IPS-NIHi11 (cell line): Measurements from ENCODE around the gene IQCE.
A peak's percentile ranks its signal among the peaks of the same experiment; 100 is the strongest.

Experiments
- DNase-seq: peaks from one replicate; pipeline ENCODE4 v3.0.0; 2012; ENCODE audit warnings: mixed read lengths, low spot score

IQCE gene

DNA sequence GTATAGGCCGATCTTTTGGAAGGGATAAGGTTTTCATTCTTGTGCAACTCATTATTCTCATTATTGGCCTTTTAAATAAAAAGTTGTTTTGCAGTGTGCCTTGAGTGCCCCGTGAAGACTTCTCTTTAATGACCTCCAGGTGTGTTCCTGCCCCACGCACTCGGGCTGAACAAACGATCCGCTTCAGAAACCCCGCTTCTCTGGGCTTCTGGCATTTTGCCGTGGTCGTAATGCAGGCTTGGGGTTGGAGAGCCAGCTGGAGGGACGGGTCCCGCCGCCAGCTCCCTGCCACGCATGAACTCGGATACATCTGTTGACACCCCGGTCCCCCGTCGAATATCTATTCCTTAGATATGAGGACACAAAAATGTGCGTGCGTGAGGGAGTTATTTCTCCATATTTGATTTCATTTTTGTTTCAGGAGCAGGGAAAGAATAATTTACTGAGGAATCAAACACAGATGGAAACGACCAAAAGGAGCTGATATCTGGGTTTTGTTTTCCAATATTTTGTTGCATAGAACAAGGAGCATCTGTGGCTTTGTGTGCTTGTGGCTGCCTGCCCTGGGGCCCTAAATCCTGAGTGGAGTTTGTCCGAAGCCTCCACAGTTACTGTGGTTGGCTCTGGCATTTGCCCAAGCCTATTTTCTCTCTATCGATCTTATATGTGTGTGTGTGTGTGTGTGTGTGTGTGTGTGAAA is 56.0 kb downstream of the IQCE start:
- DNase-seq, result no peak

- no peak for DNase-seq
Observed at GRCh38 chr7:2616387-2617324, 57.9 kb downstream of the IQCE start.

DNA sequence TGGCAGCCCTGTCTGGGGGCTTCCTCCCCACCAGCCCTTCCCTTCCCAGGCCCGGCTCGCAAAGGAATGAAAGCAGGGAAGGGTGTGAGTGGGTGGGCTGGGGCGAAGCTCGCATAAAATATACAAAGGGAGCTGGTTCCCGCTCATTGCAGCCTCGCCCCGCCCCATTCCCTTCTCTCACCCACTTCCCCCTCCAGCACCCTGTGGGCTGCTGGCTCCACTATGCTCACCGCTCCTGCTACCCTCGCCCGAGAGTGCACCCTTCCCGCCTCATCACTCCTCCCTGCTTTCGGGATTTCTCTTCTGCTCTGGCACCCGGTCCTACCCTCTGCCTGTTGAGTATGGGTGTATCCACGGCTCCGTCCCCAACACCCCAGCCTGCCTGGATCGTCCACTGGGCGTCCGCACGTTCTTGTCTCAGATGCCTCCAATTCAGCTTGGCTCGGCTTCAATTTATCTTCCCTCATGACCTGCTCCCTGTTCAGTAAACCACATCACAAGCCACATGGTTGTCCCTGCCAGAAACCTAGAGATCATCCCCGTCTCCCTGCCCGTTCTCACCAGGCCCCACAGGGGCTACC is 58.6 kb downstream of the IQCE start:
- no peak for DNase-seq

- no peak for DNase-seq
Observed at GRCh38 chr7:2619116-2619515, 60.3 kb downstream of the IQCE start.

DNA sequence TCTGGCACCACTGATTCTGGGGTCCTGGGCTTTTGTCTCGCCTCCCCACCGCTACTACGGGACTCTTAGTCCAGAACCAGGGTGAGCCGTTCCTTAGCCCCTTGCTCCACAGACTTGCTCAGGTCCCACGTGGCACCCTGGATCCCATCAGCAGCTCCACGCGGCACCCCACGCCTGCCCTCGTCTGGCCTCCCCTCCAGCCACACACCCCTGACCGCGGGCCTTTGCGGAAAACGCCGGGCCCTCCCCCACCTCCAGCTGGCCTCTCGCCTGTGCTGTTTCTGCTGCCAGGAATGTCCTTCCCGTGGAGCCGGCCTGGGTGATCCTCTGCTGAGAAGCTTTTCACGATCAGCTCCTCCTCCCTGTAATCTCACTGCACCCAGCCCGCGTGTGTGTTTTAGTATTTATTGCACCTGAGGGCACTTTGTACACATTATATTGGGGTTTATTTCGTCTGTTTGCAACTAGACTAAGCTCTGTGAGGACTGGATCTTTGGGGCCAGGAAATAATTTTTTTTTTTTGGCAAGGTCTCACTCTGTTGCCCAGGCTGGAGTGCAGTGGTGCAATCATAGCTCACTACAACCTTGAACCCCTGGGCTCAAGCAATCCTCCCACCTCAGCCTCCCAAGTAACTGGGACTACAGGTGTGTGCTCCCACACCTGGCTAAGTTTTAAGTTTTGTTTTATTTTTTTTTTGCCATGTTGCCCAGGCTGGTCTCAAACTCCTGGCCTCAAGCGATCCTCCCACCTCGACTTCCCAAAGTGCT is 62.5 kb downstream of the IQCE start:
- no peak for DNase-seq

GRCh38 chr7:2621948-2622640 is 63.3 kb downstream of the IQCE start:
- peak; percentile 65 for DNase-seq

- no peak for DNase-seq
Observed at GRCh38 chr7:2622869-2623697, 64.3 kb downstream of the IQCE start.

DNA sequence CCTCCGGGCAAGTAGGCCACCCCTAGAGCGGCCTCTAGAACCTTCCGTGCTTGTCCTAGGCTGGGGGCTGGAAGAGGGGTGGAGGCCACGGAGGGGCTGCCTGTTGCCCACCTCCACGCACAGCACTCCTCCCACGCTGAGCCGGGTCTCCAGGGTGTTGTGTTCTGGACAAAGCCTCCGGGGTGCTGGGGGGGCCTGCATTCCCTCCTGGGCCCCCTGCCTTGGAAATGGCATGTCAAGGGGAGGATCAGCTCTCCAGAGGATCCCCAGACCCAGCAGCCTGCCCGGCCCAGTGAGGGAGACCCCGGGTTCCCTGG is 64.9 kb downstream of the IQCE start:
- DNase-seq, result no peak

GRCh38 chr7:2624293-2624886 is 65.6 kb downstream of the IQCE start:
- no peak for DNase-seq

DNA sequence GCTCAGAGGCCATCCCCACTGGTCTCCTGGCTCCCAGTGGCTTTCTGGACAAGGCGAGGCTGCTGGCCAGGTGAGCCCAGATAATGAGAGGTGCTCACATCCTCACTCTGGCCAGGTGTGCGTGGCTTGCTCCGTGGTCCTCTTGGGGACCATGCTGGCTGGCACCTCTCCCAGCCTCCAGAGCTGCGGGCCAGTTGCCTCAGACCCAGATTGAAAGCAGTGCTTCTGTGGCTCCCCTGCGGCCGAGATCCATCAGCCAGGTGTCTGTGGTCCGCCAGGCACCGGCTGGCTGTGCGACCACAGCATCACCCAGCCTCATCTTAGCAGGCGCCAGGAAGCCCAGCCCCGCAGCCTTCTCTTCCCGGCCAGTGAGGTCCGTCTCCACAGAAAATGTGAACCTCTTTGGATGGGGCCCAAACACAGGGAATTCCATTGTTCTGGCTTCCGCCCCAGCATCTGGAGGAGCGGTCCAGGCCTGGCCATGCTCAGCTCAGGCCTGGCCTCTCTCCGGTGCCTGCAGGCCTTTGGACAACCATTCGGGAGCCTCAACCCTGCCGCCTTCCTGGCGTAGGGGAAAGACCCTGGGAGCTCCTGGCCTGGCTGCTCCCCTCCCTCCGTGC is 67.8 kb downstream of the IQCE start:
- DNase-seq, result no peak

DNA sequence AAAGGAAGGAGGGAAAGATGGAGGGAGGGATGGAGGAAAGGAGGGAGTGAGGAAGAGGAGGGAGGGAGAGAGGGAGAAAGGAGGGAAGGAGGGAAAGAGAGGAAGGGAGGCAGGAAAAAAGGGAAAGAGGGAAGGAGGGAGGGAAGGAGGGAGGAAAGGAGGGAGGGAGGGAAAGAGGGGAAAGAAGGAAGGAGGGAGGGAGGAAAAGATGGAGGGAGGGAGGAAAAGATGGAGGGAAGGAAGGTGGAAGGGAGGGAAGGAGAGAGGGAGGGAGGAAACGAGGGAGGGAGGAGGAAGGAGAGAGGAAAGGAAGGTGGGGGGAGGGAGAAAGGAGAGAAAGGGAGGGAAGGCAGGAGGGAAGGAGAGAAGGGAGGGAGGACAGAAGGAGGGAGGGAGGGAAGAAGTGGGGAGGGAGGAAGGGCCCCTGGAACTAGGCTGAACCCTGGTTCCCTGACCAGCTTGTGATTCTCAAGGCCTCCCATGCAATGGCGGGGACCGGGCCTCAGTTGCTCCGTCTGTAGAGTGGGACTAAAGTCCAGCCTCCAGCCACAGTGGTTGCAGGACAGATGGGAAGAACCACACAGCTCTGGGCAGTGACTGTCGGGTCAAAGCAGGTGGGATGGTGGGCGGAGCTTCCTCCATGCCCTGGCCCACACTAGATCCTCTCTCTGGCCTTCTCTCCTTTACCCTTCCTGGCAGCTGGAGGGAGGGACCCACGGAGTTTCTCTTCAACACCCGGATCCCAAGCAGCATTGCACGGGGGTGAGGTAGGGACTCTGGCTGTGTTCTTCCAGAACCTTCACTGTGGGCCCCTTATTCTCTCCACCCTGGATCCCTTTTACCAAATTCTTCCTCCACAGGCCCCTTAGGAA is 68.7 kb downstream of the IQCE start:
- no peak for DNase-seq

DNA sequence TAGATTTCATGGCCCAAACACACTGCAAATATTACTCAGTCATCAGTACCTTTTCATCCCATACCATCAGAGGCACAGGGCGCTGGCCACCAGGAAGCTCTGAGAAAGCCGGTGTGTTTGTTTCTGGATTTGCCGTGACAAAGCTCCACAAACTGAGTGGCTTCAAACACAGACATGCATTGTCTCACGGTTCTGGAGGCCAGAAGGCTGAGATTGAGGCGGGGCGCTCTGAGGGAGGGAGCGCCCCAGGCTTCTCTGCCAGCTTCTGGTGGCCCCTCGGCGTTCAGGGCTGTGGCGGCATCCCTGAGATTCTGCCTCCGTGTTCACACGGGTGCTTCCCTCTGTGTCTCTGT is 69.3 kb downstream of the IQCE start:
- no peak for DNase-seq

GRCh38 chr7:2628891-2629290 is 70.1 kb downstream of the IQCE start:
- DNase-seq, result no peak

DNA sequence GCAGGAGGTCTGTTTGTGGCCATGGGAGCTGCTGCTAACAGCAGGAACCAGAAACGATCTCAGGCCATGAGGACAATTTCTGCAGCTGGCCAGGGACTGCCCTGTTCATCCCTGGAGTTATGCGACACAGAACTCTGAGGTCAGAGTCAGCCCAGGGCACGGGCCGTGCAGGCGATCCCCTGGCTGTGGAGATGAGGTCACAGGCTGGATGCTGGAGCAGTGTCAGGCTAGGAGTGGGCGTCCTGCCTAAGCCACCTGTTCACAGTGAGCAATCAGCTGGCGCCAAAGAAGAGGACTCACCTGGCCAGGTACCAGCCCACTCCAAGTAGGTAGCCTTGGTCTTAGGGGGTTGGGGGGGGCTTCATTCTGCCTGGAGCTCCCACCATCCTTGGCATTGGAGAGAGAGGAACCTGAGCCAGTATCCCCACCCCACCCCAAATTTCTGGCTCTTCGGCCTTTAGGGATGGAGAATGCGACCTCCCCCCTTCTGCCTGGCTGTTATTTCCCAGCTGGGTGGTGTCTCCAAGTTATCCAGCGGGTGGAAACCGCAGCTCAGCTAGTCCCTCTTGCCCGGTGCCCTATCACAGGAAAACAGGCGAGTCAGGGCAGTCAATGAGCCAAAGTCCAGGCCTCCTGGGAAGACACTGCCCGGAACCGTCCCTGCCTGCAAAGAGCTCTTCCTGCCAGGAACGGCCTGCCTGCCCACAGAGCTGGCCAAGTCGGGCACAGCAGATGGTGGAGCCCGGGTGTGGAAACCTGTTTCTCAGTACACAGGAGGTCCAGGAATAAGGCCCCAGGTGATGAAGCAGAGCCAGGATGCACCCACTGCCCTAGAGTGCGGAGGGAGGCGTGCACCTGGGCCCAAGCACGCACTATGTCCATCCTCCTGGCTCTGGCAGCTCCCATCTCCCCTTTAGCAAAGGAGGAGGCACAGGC is 71.2 kb downstream of the IQCE start:
- DNase-seq, result no peak

GRCh38 chr7:2631946-2632732 is 73.4 kb downstream of the IQCE start, which contains the start of gene TTYH3:
Gene TTYH3, plus strand, starts transcription at chr7:2631986. Its CDS starts 170 bp downstream, at chr7:2632156.
- no peak for DNase-seq

DNA sequence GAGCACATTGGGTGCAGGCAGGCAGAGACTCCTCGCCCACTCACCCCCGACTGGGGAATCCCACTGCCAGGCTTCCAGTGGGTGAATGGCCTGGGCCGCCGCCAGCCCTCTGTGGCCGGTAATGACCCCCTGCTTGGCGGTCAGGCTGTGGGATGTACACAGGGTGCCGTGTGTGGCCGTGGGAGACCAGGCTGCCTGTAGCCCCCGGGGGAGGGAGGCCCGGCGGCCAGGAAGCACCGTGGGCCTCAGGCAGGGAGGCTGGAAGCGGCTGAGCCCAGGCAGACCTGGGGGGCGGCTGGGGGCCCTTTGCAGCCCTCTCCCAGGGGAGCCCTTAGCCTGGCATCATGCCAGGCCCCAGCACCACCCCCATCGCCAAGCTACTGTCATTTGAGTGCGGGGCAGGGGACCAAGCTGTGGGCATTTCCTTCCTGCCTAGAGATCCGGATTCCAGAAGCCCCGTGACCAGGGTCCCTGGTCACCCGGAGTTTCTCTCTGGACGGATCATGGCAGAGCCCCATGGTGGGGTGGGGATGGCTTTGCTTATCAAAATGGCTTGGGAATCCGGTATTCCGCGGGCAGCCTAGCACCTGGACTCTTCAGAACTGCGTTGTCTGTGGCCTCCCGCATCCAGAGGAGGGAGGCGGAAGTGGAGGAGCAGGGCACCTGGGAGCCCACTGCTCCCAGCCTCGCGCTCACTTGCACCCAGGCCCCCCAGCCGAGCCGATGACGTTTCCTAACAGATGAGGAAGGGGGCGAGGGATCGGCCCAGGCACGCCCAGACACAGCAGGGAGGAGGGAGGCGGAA is 74.2 kb downstream of the IQCE start:
- no peak for DNase-seq
